ENCODE measurements around the gene MIER1.
"Not testable (repeated sequence)": the region's sequence is repeated elsewhere in the genome, so short reads cannot be mapped to it uniquely, and the experiment has no call there.

The MIER1 gene

GRCh38 chr1:66924756-66925557, at the start of gene MIER1, which contains the start of gene DNAI4:
TSS of gene MIER1 (plus strand) at chr1:66924990. CDS start at chr1:66925029, 39 bp downstream.
TSS of gene DNAI4 (minus strand) at chr1:66924856. CDS start at chr1:66924831, 25 bp downstream.
- peak; percentile 96 to 97 (median 97) for DNase-seq (ENCODE audit: low read depth in 3 of 3)

DNA sequence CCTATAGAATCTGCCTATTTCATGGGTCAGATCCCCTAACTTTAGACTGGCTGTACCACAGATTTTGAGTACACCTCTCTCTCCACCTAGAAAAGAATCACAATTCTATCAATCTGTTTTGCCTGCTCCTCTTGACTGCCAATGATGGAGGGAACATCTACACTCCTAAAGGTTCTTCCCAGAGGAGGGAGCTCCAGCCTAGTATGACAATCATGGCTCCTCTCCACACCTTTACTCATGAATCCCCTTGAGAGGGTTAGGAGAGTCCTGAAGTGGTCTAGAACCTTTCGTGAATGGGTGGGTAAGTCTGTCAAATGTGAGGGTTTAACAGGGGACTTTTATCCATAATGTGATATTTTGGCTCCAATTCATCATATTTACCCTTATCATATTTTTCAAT, 48.1 kb upstream of the MIER1 start:
- no peak for DNase-seq (ENCODE audit: low read depth in 3 of 3)

GRCh38 chr1:66889030-66889429, 35.8 kb upstream of the MIER1 start:
- DNase-seq (ENCODE audit: low read depth in 3 of 3), result no peak

GRCh38 chr1:66890621-66891020, 34.2 kb upstream of the MIER1 start:
- no peak for DNase-seq (ENCODE audit: low read depth in 3 of 3)

GRCh38 chr1:66893712-66894111, 31.1 kb upstream of the MIER1 start:
- no peak for DNase-seq (ENCODE audit: low read depth in 3 of 3)

DNA sequence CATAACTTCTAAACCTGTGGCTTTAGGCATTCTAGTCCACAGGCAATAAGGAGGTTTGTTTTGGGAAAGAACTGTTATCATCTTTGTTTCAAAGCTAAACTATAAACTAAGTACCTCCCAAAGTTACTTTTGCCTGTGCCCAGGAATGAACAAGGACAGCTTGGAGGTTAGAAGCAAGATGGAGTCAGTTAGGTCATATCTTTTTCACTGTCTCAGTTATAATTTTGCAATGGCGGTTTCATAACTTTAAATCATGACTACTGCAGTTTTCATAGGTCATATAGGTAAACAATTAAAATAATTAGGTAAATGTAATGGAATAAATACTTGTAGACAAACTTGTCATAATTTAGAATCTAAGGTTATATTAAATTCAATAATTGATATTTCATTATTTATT, 9.6 kb upstream of the MIER1 start:
- DNase-seq (ENCODE audit: low read depth in 3 of 3), result not testable (repeated sequence)

- no peak for DNase-seq (ENCODE audit: low read depth in 3 of 3)
These were observed 8.5 kb upstream of the MIER1 start for GRCh38 chr1:66916320-66916719.

GRCh38 chr1:66917476-66917875, 7.3 kb upstream of the MIER1 start:
- no peak for DNase-seq (ENCODE audit: low read depth in 3 of 3)

GRCh38 chr1:66919063-66919462, 5.7 kb upstream of the MIER1 start:
- no peak for DNase-seq (ENCODE audit: low read depth in 3 of 3)

DNA sequence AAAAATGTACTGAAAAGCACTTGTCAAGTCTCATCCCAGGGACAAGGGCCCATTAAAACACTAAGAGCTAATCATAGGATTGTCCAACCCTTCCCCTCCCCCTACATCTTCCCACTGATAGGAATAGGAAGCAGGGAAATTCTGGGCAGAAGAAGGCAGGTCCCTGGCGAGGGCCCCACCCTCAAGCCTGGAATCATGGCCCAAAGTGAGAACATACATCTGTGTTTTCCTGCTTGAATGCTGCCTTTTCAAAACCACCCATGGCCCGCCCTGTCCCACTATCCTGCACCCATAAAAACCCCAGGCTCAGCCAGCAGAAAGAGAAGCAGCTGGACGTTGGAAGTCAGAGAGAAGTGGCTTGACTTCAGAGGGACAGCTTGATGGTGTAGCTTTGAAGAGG, 5.0 kb upstream of the MIER1 start:
- DNase-seq (ENCODE audit: low read depth in 3 of 3), result no peak

DNA sequence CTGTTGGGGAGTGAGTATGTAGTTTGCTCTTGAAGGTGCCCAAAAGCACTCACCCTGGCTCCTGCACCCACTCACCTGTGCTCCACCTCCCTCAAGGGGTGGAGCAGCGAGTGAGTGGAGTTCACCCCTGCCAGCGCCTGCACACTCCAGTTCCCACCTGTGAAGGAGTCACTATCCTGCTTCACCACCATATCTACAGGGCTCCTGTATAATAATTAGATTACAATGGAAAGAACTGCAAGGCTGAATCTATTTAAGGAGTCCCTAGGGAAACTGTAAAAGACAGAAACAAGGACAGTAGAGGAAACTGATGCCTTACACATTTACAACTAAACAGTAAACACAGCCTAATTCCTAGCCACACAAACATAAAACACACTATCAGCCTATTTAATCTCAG, 4.2 kb upstream of the MIER1 start:
- DNase-seq (ENCODE audit: low read depth in 3 of 3), result no peak

DNA sequence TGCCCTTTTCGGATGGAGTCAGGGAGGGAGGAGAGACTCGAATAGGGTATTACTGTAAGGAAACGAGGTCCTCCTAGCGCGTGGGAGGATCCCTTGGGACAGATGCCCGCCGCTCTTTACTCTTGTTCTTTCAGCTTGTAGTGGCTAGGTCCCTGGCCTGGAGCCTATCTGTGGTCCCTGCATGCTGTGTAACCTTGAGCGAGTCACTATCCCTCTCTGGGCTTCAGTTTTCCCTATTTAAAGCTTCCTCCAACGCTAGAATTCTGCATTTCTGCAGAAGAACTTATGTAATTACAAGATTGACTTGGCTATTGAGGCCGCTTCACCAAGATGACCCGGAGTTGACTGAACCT, 744 bp downstream of the MIER1 start:
- no peak for DNase-seq (ENCODE audit: low read depth in 3 of 3)

DNA sequence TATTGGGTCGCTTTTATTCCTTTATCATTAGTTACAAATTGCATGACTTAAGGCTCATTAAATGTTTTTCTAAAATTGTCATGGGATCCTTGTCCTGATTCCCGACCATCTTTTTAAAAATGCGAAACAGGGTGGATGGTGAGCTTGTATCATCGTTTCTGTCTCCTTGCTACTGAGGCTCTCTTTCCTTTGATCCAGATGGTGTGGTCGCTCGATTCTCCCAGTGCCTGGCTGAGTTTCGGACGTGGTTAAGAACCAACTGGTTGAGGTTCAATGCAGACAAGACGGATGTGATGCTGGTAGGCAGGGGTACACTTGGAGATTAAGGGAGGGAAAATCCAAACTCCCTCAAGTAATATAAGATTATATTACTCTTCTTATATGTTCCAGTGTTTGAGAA, 1.2 kb downstream of the MIER1 start:
- no peak for DNase-seq (ENCODE audit: low read depth in 3 of 3)

- no peak for DNase-seq (ENCODE audit: low read depth in 3 of 3)
These were observed 2.7 kb downstream of the MIER1 start for GRCh38 chr1:66927528-66927927.

GRCh38 chr1:66929146-66929688, 4.4 kb downstream of the MIER1 start:
- DNase-seq (ENCODE audit: low read depth in 3 of 3), result no peak

DNA sequence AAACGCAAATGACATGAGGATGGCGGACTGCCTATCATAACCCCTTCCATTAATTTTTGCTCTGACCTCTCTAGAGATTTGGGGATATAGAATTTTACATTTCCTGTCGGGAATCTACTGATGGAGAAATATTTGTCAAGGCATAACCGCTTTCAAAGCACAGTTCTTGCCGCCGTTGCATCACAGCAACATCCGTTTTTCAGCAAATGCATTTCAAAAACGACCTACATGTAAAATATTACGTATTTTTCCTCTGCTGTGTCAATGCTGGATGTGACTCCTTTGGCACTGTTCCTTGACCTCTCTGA, 4.9 kb downstream of the MIER1 start:
- no peak for DNase-seq (ENCODE audit: low read depth in 3 of 3)

GRCh38 chr1:66929999-66930822, 5.4 kb downstream of the MIER1 start:
- DNase-seq (ENCODE audit: low read depth in 3 of 3), result peak; percentile 85 to 92 (median 86)

DNA sequence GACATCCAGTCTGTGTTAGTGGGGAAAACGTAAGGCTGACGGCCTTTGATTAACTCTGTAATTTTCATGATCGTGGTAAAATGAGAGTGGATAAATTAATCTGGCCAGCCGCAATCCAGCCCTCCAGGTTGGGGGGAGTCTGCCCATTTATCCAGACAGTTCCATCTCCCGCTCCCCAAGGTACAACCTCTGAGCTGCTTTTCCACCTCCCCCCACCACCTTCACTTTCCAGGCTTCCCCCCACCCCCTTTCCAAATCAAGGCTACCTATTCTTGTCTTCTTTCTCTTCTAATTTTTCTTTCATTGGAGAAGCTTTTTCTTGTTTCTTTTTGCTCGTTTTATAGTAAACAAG, 6.0 kb downstream of the MIER1 start:
- no peak for DNase-seq (ENCODE audit: low read depth in 3 of 3)

DNA sequence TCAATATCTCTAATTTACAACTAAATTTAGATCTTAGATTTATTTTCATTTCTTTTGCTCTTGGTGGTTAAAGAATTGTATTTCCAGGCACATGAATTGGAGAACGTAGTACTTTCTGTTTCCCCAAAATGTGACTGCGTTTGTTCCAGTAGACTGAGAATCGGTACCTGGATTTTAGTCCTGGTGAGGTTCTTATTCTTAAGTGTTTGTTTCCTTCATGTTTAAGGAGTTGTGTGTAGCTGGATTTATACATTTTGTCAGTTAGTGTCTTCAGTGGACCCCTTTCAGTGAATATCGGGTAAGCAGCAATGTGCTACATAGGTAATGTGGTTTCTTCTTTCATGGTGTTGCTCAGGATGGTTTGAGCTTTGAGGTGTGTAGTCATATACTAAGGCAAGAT, 6.8 kb downstream of the MIER1 start:
- no peak for DNase-seq (ENCODE audit: low read depth in 3 of 3)

- no peak for DNase-seq (ENCODE audit: low read depth in 3 of 3)
These were observed 7.5 kb downstream of the MIER1 start for GRCh38 chr1:66932291-66932690.

GRCh38 chr1:66933887-66934700, 9.3 kb downstream of the MIER1 start:
- no peak for DNase-seq (ENCODE audit: low read depth in 3 of 3)

All from stimulated activated CD4-positive, alpha-beta T cell treated with anti-CD3 and anti-CD28 coated beads, TNF-alpha, amount 100 ng/mL, for 48 hours (primary cell).